Raji (cell line): ENCODE measurements around the gene ZSWIM4.

Experiments
- POLR2A ChIP-seq: IDR thresholded peaks from 2 replicates; pipeline ENCODE4 v1.6.1; 2011; ENCODE audit warnings: low read depth, low read length, control low read depth; ENCODE audit not compliant: insufficient read depth

The ZSWIM4 gene

GRCh38 chr19:13821292-13821691, 26.0 kb downstream of the ZSWIM4 start:
- TF ChIP-seq POLR2A, result no peak

- no peak for TF ChIP-seq POLR2A
Measured at GRCh38 chr19:13823256-13823655, 28.0 kb downstream of the ZSWIM4 start.

- no peak for TF ChIP-seq POLR2A
Measured at GRCh38 chr19:13823901-13824300, 28.7 kb downstream of the ZSWIM4 start.

GRCh38 chr19:13824703-13825102, 29.5 kb downstream of the ZSWIM4 start:
- no peak for TF ChIP-seq POLR2A

- TF ChIP-seq POLR2A, result no peak
Measured at GRCh38 chr19:13825489-13826441, 30.5 kb downstream of the ZSWIM4 start.

GRCh38 chr19:13826652-13827235, 31.5 kb downstream of the ZSWIM4 start:
- no peak for TF ChIP-seq POLR2A

- no peak for TF ChIP-seq POLR2A
Measured at GRCh38 chr19:13827656-13828055, 32.4 kb downstream of the ZSWIM4 start.

- TF ChIP-seq POLR2A, result no peak
Measured at GRCh38 chr19:13830114-13830740, 35.0 kb downstream of the ZSWIM4 start.

GRCh38 chr19:13830741-13831536, 35.7 kb downstream of the ZSWIM4 start:
- no peak for TF ChIP-seq POLR2A

- TF ChIP-seq POLR2A, result no peak
Measured at GRCh38 chr19:13831537-13832467, 36.6 kb downstream of the ZSWIM4 start.

- TF ChIP-seq POLR2A, result peak; percentile 71
Measured at GRCh38 chr19:13833330-13834243, 38.3 kb downstream of the ZSWIM4 start.

GRCh38 chr19:13834244-13835069, 39.2 kb downstream of the ZSWIM4 start:
- TF ChIP-seq POLR2A, result no peak
